T-cell (primary cell): ENCODE measurements around the gene ADGRL3. TPM values are rescaled to one million over a fixed set of nuclear protein-coding genes. Genes with fewer than 3 reads are reported as not detected.

Source experiments
- ATAC-seq, 4 experiments: fragments of 200-7000 bp in 3 of 4; fragments of 150-1000 bp in 1 of 4; cut with Tn5 transposase; replicated peaks in 1 of 4; 1 replicate in 3 of 4; 2 replicates in 1 of 4; pipeline ENCODE4 v1.10.0; 2021; ENCODE audit warnings: moderate library complexity in 3 of 4, mild to moderate bottlenecking in 2 of 4, moderate number of reproducible peaks in 1 of 4
- CTCF ChIA-PET, 2 donors: fragments of 300-600 bp; sonication (Branson Sonifier 250); formaldehyde crosslinking; loops; one replicate each; lab custom pipeline; 2022; ENCODE audit warnings: antibody characterized with exemption in 2 of 2; lab: Charles Lee
- POLR2A ChIA-PET, 2 donors: fragments of 300-600 bp; sonication (Branson Sonifier 250); formaldehyde crosslinking; loops; one replicate each; lab custom pipeline; 2022; ENCODE audit warnings: antibody characterized with exemption in 2 of 2; lab: Charles Lee
- DNase-seq, 35 experiments: peaks; one replicate each; pipeline versions ENCODE4 v3.0.0 to v3.0.0-alpha.2; 2013 to 2023
- H3K27ac ChIP-seq: one replicate; pipeline ENCODE4 v1.5.1; 2013; ENCODE audit warnings: low read length
- H3K27me3 ChIP-seq, 2 experiments: replicated peaks in 1 of 2; 1 replicate in 1 of 2; 2 replicates in 1 of 2; pipeline versions ENCODE4 v1.6.1 to v1.7.0; 2013; ENCODE audit warnings: low read length in 1 of 2, mixed read lengths in 1 of 2; ENCODE audit not compliant: control insufficient read depth in 2 of 2, insufficient read depth in 2 of 2; ENCODE audit errors: extremely low read depth in 1 of 2
- H3K36me3 ChIP-seq, 2 donors: 1 replicate in 1 of 2; 2 replicates in 1 of 2; pipeline versions ENCODE4 v1.6.1 to v1.7.0; 2013; ENCODE audit warnings: low read length in 1 of 2; ENCODE audit not compliant: control insufficient read depth in 2 of 2, insufficient read depth in 1 of 2; ENCODE audit errors: extremely low read depth in 1 of 2
- H3K4me1 ChIP-seq, 2 experiments: 1 replicate in 1 of 2; 2 replicates in 1 of 2; pipeline versions ENCODE4 v1.6.1 to v1.7.0; 2013; ENCODE audit warnings: low read length in 2 of 2, mixed read lengths in 1 of 2; ENCODE audit not compliant: insufficient read depth in 2 of 2, control insufficient read depth in 1 of 2; ENCODE audit errors: extremely low read depth in 1 of 2
- H3K4me3 ChIP-seq, 2 donors: 1 replicate in 1 of 2; 2 replicates in 1 of 2; pipeline versions ENCODE4 v1.5.1 to v1.7.0; 2013; ENCODE audit warnings: mild to moderate bottlenecking in 2 of 2, low read length in 1 of 2, moderate library complexity in 1 of 2; ENCODE audit not compliant: control insufficient read depth in 1 of 2; ENCODE audit errors: extremely low read depth in 1 of 2
- H3K9me3 ChIP-seq: 2 replicates; pipeline ENCODE4 v1.7.0; 2013
- H3K27ac Mint-ChIP-seq, 2 donors: one replicate each; pipeline ENCODE4 v1.8.0; 2020 to 2021; ENCODE audit warnings: mild to moderate bottlenecking in 2 of 2, mixed read lengths in 2 of 2
- H3K27me3 Mint-ChIP-seq, 2 donors: one replicate each; pipeline ENCODE4 v1.8.0; 2021 to 2022; ENCODE audit warnings: mixed read lengths in 2 of 2
- H3K36me3 Mint-ChIP-seq: one replicate; pipeline ENCODE4 v1.8.0; 2021; ENCODE audit warnings: mixed read lengths
- H3K4me1 Mint-ChIP-seq, 3 donors: one replicate each; pipeline ENCODE4 v1.8.0; 2020 to 2022; ENCODE audit warnings: mixed read lengths in 3 of 3, mild to moderate bottlenecking in 1 of 3
- H3K4me3 Mint-ChIP-seq, 3 donors: one replicate each; pipeline ENCODE4 v1.8.0; 2020 to 2022; ENCODE audit warnings: mild to moderate bottlenecking in 3 of 3, mixed read lengths in 3 of 3, moderate library complexity in 3 of 3
- H3K9me3 Mint-ChIP-seq, 3 donors: one replicate each; pipeline ENCODE4 v1.8.0; 2020 to 2022; ENCODE audit warnings: mixed read lengths in 3 of 3
- WGBS: methylation state at CpG from one replicate; pipeline ENCODE4 v1.1.5; 2013; ENCODE audit warnings: missing lambda C conversion rate; ENCODE audit not compliant: insufficient coverage; 5-methylcytosine and 5-hydroxymethylcytosine counted together
- total RNA-seq, 35 experiments: library from RNA in 6 of 35; stranded (reverse) in 6 of 35; fragments of 120-200 nt in 1 of 35; gene quantifications; one replicate each; pipeline versions ENCODE4 v1.2.1 to v1.2.4 and lab custom pipeline; 2013 to 2026

Gene ADGRL3
- total RNA-seq, 5 donors from 2014 or later (not counting 1 experiment from before 2014, with no cell fraction given): 0.09 TPM; not detected in 4

DNA sequence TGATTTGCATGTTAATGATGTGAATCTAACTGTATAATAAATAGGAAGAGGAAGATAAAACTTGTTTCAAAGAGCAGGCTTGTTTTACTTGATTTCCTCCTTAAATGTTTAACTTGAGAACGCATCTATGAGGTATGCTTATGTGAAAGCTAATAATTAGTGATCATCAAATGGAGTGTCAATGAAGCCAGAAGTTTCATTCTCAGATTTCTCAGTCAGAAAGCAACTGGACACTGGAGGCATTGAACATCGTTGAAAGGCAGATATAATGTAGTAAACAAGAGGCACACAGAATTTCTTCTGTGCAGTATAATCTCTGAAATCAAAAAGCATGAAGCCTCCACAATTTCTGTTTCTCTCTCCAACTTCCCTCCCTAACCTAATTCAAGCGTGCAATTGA, 672.9 kb downstream of the ADGRL3 start:
- H3K4me3 ChIP-seq: no peak overlapping the region
- Mint-ChIP-seq H3K4me3 (no peak overlapping the region), H3K4me1 (no peaks in the 10 kb centered on the region), H3K9me3 (peaks cover 9 to 32% (median 15%) of the 10 kb centered on the region in 3 donors), H3K27me3 (no peaks in the 10 kb centered on the region), H3K36me3 (no peaks in the 10 kb centered on the region), H3K27ac (no peak overlapping the region)
- H3K9me3 ChIP-seq: no peaks in the 10 kb centered on the region
- H3K27ac ChIP-seq: no peak overlapping the region
- DNase-seq: no peak
- no peaks in the 10 kb centered on the region for H3K4me1 ChIP-seq
- ChIA-PET POLR2A (no interaction called here), CTCF (no interaction called here)
- H3K27me3 ChIP-seq: no peaks in the 10 kb centered on the region
- ATAC-seq: no peak
- no peaks in the 10 kb centered on the region for H3K36me3 ChIP-seq
- WGBS: 86% methylated on average over 1 of the region's 3 CpGs

DNA sequence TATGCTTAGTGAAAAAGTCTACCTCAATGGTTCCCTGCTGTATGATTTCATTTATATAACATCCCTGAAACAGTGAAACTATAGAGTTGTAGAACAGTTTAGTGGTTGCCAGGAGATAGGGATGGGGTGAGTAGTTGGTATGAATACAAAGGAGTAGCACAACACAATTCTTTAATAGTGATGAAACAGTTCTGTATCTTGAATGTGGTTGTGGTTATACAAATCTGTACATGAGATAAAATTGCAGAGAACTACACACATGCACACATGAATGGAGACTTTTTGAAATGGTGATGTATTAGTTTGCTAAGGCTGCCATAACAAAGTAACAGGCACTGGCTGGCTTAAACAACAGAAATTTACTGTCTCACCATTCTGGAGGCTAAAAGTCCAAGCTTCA, 677.1 kb downstream of the ADGRL3 start:
- H3K4me1 Mint-ChIP-seq: no peaks in the 10 kb centered on the region
- no peak overlapping the region for H3K4me3 ChIP-seq
- ChIA-PET CTCF (no interaction called here), POLR2A (no interaction called here)
- H3K27ac Mint-ChIP-seq: no peak overlapping the region
- H3K9me3 Mint-ChIP-seq: peaks cover 6 to 17% (median 13%) of the 10 kb centered on the region in 3 donors
- no peaks in the 10 kb centered on the region for H3K36me3 Mint-ChIP-seq
- ATAC-seq (no peak), DNase-seq (no peak)
- no peaks in the 10 kb centered on the region for H3K27me3 Mint-ChIP-seq
- H3K27ac ChIP-seq: no peak overlapping the region
- no peaks in the 10 kb centered on the region for H3K9me3 ChIP-seq
- no peaks in the 10 kb centered on the region for H3K4me1 ChIP-seq
- no peaks in the 10 kb centered on the region for H3K27me3 ChIP-seq
- H3K36me3 ChIP-seq: no peaks in the 10 kb centered on the region
- no peak overlapping the region for H3K4me3 Mint-ChIP-seq

DNA sequence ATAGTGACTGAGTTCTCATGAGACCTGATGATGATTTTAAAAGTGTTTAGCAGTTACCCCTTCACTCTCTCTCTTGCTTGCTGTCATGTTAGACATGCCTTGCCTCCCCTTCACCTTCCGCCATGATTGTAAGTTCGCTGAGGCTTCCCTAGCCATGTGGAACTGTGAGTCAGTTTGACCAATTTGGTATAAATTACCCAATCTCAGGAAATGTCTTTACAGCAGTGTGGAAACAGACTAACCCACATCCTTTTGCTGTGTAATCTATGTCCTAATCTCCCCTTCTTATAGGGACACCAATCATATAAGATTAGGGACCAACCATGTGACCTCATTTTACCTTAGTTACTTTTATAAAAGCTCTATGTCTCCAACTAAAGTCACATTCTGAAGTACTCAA, 677.8 kb downstream of the ADGRL3 start:
- DNase-seq (no peak), ATAC-seq (no peak)
- Histone ChIP-seq H3K4me1 (no peaks in the 10 kb centered on the region), H3K9me3 (no peaks in the 10 kb centered on the region), H3K27me3 (no peaks in the 10 kb centered on the region), H3K36me3 (no peaks in the 10 kb centered on the region), H3K27ac (no peak overlapping the region), H3K4me3 (no peak overlapping the region)
- H3K36me3 Mint-ChIP-seq: no peaks in the 10 kb centered on the region
- 0% methylated on average over 2 of the region's 2 CpGs for WGBS
- no peak overlapping the region for H3K4me3 Mint-ChIP-seq
- ChIA-PET CTCF (interaction anchor here in 1 of 2 donors (0.6 kb wide), 1 partner anchor 47 kb away, joined by 6 read pairs; no protein-coding TSS in a partner anchor), POLR2A (no interaction called here)
- H3K27me3 Mint-ChIP-seq: no peaks in the 10 kb centered on the region
- H3K4me1 Mint-ChIP-seq: no peaks in the 10 kb centered on the region
- peaks cover 9 to 18% (median 17%) of the 10 kb centered on the region in 3 donors for H3K9me3 Mint-ChIP-seq
- no peak overlapping the region for H3K27ac Mint-ChIP-seq

DNA sequence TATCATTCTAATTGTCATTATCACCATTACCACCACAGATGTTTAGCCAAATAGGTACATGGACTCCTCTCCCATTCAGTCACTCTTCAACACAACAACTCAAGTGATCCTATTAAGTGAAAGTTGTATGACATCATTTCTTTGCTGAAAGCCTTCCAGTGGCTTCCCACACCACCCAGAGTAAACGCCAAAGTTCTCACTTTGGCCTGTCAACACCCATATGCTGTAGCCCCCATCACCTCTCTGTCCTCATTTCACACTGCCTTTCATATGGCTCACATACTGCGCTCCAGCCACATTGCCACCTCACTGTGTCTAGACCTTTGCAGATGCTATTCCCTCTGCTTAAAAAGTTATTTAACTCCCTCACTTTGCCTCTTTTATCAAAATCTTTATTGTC, 682.3 kb downstream of the ADGRL3 start:
- no peaks in the 10 kb centered on the region for H3K27me3 Mint-ChIP-seq
- H3K27ac Mint-ChIP-seq: no peak overlapping the region
- Histone ChIP-seq H3K4me1 (no peaks in the 10 kb centered on the region), H3K27me3 (no peaks in the 10 kb centered on the region), H3K27ac (no peak overlapping the region), H3K36me3 (no peaks in the 10 kb centered on the region), H3K9me3 (peaks cover 2% of the 10 kb centered on the region), H3K4me3 (no peak overlapping the region)
- peaks cover 9 to 17% (median 17%) of the 10 kb centered on the region in 3 donors for H3K9me3 Mint-ChIP-seq
- H3K4me3 Mint-ChIP-seq: no peak overlapping the region
- no peaks in the 10 kb centered on the region for H3K4me1 Mint-ChIP-seq
- ATAC-seq: no peak
- 86% methylated on average over 2 of the region's 2 CpGs for WGBS
- CTCF ChIA-PET: no interaction called here
- POLR2A ChIA-PET: no interaction called here
- H3K36me3 Mint-ChIP-seq: no peaks in the 10 kb centered on the region
- no peak for DNase-seq

DNA sequence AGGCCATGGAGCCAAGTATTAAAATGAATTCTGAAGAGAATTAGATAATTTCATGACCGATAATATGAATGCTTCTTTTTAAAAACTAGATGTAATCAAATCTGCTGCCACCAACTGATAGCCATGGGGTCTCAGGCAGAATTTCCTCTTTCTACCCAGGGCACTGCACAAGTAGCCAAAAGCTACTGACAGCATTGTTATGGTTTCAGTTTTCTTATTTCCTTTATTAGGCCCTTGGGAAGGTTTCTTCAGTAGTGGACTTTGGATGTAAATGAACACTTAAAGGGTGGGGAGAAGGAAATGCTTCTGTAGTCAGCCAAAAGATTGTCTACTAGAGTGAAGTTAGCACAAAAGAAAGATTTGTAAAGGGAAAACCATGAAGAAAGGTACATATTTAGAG, 686.0 kb downstream of the ADGRL3 start:
- H3K36me3 ChIP-seq: no peaks in the 10 kb centered on the region
- WGBS: no CpG with 5 or more reads among the region's 1 CpG
- no peak overlapping the region for H3K27ac ChIP-seq
- ChIA-PET CTCF (no interaction called here), POLR2A (no interaction called here)
- Mint-ChIP-seq H3K27ac (no peak overlapping the region), H3K9me3 (peaks cover 6 to 22% (median 16%) of the 10 kb centered on the region in 3 donors), H3K4me3 (no peak overlapping the region), H3K4me1 (no peaks in the 10 kb centered on the region), H3K36me3 (no peaks in the 10 kb centered on the region), H3K27me3 (no peaks in the 10 kb centered on the region)
- DNase-seq: no peak
- no peak for ATAC-seq
- H3K27me3 ChIP-seq: no peaks in the 10 kb centered on the region
- H3K4me3 ChIP-seq: no peak overlapping the region
- peaks cover 2% of the 10 kb centered on the region for H3K9me3 ChIP-seq
- H3K4me1 ChIP-seq: no peaks in the 10 kb centered on the region

DNA sequence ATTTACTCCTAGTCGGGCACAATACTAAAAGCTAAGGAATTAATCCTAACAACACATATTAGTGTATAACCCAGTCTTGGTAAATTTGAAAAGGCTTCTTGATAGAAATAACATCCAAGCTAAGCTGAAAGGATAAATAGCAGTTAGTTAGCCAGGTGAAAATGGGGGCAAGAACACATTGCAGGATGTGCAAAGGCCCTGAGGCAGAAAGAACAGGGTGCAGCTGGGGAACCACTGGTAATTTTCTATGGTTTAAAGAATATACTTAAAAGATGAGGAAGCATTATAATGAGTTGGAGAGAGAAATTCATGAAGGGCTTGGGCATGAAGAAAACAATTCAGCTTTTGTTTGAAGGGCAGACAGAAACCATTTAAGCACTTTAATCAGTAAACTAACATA, 689.0 kb downstream of the ADGRL3 start:
- Mint-ChIP-seq H3K27me3 (no peaks in the 10 kb centered on the region), H3K36me3 (no peaks in the 10 kb centered on the region), H3K27ac (no peak overlapping the region), H3K4me1 (no peaks in the 10 kb centered on the region), H3K9me3 (peaks cover 0 to 19% (median 11%) of the 10 kb centered on the region in 3 donors), H3K4me3 (no peak overlapping the region)
- H3K27me3 ChIP-seq: no peaks in the 10 kb centered on the region
- ATAC-seq: no peak
- WGBS: no CpG with 5 or more reads among the region's 1 CpG
- no peak overlapping the region for H3K4me3 ChIP-seq
- ChIA-PET POLR2A (no interaction called here), CTCF (no interaction called here)
- H3K4me1 ChIP-seq: no peaks in the 10 kb centered on the region
- DNase-seq: no peak
- peaks cover 2% of the 10 kb centered on the region for H3K9me3 ChIP-seq
- H3K27ac ChIP-seq: no peak overlapping the region
- H3K36me3 ChIP-seq: no peaks in the 10 kb centered on the region

DNA sequence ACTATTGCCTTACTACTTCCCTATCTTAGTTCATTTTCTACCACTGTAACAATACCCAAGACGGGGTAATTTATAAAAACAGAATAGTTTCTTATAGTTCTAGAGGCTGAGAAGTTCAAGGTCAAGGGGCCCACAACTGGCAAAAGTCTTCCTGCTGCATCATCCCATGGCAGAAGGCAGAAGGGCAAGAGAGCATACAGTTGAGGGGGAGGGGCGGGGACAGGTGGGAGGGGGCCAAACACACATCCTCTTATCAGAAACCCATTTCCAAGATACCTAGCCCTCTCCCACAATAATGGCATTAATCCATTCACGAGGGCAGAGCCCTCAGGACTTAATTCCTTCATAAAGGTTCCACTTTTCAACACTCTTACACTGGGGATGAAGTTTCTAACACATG, 690.2 kb downstream of the ADGRL3 start:
- CTCF ChIA-PET: no interaction called here

More for the DNA sequence above, 690.2 kb downstream of the ADGRL3 start:
- Mint-ChIP-seq H3K27ac (no peak overlapping the region), H3K27me3 (no peaks in the 10 kb centered on the region), H3K36me3 (no peaks in the 10 kb centered on the region), H3K4me3 (no peak overlapping the region), H3K4me1 (no peaks in the 10 kb centered on the region), H3K9me3 (peaks cover 5 to 25% (median 16%) of the 10 kb centered on the region in 3 donors)
- no CpG with 5 or more reads among the region's 3 CpGs for WGBS
- Histone ChIP-seq H3K36me3 (no peaks in the 10 kb centered on the region), H3K4me1 (no peaks in the 10 kb centered on the region), H3K4me3 (no peak overlapping the region), H3K27me3 (no peaks in the 10 kb centered on the region), H3K9me3 (peaks cover 2% of the 10 kb centered on the region), H3K27ac (no peak overlapping the region)
- ATAC-seq (no peak), DNase-seq (no peak)
- POLR2A ChIA-PET: no interaction called here
